Measurements from ENCODE around the gene C19orf12.
"Not testable (repeated sequence)": the region's sequence is repeated elsewhere in the genome, so short reads cannot be mapped to it uniquely, and the experiment has no call there.

Gene C19orf12

DNA sequence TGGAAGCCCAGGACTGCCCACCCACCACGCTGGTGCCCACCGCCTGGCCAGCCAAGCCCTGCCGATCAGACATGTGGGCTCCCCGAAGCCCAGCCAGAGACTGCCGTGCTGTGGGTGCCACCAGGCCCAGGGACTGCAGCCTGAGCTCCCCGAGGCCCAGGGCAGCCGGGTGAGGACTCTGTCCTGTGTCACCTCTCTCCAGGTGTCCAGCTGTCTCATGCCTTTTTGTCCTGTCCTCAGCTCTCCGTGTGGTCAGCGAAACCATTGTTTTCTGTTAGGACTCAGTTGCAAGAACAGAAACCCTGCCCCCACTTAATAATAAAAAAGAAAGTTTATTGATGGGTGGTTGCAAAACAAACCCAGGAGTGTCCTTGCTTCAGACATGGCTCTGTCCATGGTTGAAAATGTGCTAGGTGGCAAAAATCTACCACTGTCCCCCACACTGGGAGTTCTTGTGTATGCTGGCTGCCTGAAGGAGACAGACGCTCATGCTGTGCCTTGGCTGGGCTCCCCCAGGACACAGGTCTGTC is 39.9 kb downstream of the C19orf12 start:
- DNase-seq: no peak

DNA sequence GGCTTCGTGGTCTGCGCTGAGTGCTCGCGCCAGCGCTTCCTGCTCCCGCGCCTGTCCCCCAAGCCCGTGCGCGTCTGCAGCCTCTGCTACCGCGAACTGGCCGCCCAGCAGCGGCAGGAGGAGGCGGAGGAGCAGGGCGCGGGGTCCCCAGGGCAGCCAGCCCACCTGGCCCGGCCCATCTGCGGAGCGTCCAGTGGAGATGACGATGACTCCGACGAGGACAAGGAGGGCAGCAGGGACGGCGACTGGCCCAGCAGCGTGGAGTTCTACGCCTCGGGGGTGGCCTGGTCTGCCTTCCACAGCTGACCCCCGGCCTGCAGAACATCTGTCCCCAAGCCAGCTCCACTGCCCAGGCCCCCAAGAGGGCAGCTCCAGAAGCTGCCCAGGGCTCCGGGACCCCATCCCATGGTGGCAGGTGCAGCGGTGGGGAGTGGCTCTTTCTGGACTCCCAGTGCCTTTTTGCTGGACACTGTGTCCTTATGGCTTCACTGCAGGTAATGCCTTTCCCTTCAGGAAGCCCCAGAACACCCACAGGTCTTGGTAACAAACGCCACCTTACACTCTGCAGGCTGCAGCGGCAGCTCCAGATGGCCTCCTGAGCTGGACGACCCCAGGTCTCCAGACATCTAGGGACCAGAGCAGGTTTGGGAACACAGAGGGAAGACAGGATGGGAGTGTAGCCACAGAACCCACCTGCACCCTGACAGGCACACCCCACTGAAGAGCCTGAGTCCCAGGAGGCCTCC is 40.5 kb downstream of the C19orf12 start:
- DNase-seq: no peak

DNA sequence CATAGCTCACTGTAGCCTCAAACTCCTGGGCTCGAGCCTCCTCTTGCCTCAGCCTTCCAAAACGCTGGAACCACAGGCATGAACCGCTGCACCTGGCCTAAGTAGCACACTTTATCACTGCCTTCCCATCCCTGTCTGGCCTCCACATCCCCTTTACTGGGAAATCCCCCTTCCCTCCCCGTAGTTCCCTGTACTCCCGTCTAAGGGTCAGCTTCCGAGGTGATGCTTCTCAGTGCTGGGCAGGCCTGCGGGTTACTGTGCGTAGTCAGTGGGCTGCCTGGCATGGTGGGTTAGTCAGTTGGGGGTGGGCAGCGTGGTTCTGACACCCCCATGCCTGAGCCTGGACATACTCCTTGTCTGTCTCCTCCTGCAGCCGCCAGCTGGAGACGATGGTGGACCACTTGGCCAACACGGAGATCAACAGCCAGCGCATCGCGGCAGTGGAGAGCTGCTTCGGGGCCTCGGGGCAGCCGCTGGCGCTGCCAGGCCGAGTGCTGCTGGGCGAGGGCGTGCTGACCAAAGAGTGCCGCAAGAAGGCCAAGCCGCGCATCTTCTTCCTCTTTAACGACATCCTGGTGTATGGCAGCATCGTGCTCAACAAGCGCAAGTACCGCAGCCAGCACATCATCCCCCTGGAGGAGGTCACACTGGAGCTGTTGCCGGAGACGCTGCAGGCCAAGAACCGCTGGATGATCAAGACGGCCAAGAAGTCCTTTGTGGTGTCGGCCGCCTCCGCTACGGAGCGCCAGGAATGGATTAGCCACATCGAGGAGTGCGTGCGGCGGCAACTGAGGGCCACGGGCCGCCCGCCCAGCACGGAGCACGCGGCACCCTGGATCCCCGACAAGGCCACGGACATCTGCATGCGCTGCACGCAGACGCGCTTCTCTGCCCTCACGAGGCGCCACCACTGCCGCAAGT is 41.4 kb downstream of the C19orf12 start:
- DNase-seq: no peak

DNA sequence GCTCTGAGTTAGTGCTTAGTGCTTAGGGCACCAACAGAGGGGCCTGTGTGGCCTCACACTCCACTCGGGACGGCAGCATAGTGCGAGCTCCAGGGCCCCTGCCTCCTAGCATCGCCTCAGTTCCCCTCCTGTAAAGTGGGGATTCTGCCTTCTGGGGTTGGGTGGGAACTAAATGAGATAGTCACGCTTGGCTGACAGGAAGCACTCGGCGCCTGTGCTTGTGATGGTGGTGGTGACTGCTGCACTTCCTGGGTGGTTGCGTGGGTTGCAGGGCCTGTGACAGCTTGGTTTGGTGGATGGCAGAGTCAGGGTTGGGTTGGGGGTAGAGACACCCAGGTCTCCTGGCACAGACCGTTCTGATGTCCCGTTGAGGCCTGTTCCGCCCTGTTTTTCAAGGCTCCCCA is 42.1 kb downstream of the C19orf12 start:
- peak; percentile 46 to 77 (median 66) for DNase-seq

DNA sequence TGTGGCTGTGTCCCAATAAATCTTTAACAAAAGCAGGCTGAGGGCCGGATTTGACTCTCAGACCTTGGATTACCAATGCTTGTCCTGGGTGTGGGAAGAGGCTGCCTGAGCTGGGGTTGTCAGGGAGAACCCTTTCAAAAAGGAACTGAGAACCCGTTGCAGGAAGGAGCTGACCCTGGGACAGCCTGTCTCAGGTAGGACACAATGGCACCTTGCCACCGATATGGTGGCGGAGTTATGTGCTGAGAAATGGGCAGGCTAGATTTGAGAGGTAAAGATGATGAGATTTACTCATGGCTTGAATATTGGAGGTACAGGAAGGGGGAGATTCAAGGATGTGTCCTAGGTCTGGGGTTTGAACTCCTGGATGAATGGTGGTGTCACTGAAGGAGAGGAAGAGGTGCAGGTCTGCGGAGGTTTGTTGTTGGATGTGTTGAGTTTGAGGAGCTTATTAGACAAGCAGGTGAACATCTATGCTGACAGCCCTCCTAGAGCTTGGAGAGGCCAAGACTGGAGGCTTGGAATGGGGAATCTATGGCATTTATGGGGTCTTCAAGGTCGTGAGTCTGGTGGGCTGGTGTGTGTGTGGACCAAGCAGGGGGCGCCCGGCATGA is 42.6 kb downstream of the C19orf12 start:
- no peak for DNase-seq

DNA sequence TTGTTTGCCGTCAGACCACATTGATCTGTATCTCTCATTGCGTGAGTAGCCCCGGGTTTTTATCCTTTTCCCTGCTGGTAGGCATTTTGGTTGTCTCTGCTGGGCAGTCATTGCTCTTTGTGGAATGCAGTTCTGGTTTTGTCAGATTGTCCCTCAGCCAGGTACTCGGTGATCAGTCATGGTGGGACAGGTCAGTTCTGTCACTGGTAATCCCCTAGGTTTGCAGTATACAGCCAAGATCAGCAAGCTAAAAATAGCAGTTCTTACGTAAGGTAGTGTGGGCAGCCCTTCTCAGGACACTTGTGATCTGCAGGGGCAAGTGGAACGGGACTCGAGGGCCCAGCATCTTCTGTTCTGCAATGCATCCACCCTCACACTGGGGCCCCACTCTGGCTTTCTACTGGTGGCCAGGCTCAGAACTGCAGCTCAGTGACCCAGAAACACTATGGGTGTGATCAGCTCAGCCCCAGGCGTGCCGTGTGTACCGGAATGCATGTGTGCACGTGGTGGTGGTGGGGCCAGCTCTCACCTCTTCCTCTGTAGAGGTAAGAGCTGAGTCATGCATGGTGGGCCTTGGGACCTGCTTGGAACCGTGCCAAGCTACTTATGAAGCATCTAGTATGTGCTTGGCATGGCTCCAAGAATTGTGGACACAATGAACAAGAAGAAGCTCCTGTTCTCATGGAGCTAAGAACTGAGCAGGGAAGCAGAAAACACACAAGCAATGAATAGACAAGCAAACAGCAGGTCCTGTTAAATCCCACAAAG is 43.5 kb downstream of the C19orf12 start:
- DNase-seq: peak; percentile 60 to 81 (median 74)

DNA sequence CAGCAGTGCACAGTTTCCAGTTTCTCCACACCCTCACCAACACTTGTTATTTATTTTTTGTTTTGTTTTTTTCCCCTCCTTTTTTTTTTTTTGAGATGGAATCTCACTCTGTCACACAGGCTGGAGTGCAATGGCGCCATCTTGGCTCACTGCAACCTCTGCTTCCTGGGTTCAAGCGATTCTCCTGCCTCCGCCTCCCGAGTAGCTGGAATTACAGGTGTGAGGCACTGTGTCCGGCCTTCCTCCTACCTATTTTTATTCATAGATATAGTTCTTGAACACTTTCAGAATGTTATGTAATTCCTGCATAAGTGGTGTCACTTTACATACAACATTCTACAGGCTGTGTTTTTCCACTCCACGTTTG is 44.1 kb downstream of the C19orf12 start:
- DNase-seq: not testable (repeated sequence)

DNA sequence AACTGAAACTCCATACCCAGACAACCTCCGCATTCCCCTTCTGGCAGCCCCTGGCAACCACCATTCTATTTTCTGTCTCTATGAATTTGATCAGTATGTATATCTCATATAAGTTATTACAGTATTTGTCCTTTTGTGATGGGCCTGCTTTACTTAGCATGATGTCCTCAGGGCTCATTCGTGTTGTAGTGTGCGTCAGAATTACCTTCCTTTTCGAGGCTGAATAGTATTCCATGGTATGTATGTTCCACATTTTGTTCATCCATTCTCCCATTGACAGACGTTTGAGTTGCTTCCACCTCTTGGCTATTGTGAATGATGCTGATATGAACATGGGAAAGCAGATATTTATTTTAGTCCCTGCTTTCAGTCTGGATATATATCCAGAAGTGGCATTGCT is 44.8 kb downstream of the C19orf12 start:
- DNase-seq: no peak

DNA sequence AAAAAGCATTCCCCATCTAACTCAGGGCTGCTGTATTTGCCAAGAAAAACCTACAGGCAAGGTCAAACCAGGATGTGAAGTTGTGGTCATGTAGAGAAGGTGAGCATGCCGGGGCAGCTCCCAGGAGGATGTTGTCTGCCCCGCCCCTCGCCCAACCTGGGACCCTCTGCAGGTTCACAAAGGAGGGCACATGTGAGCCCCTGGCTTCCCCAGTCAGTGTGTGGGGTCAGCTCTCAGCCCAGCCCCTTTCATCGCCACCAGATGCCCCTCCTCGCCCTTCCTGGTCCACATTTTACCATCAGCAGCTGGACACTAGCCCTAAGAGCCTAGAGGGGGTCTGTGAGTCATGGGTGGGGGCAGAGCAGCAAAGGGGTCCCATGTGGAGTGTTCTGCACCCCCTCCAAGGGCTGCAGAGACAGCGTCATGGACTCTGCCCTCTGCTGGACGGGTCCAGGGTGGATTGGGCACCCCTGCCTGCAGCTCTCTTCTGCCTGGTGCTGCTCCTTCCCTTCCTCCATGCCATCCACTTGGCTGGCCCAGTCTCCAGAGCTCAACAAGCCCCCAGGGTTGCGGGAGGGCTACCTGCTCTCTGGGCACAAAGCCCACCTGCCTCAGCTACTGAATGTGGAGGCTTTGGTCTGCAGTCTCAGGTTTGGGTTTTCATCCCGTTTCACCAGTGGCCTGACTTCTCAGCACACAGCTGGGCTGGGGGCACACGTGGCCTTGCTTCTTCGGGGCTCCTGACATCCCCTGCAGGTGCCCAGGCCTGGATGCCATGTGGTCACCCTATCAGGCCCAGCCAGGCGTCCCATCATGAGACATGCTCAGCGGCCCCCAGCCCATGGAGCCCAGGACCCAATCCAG is 46.1 kb downstream of the C19orf12 start:
- no peak for DNase-seq

DNA sequence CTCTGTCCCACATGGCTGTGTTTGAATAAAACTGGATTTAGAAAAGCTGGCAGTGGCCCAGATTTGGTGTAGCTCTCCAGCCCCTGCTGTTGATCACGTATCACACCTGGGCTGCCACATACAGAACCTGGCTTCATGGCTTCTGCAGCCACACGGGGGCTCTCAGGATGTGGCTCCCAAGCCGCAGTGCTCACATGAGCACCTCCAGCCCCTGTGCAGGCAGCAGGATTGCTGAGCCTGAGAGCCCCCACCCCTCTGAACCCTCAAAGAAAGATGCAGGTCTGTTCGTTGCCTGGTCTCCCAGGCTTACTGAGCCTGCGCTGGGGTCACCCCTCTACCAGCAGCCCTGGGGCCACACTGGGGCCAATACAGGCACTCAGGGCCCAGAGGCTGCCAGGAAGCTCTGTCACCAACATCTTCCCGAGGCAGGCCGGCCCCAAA is 47.1 kb downstream of the C19orf12 start:
- DNase-seq: no peak

DNA sequence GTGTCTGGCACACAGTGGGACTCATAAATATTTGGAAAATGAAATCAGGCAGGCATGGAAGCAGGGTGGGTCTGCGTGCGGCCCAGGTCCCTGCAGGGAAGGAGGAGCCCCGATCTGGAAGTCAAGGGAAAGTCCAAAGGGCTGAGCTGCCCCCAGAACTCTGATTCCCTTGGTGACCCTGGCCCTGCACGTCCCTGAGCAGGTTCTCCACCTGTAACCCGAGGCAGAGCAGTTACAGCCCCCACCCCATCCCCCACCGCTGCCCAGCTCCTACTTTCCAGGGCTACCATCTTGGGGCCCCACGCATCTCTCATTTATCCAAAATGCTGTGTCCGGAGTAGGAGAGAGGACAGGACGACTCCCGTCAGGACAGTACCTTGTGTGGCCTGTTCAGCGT is 47.7 kb downstream of the C19orf12 start:
- no peak for DNase-seq

DNA sequence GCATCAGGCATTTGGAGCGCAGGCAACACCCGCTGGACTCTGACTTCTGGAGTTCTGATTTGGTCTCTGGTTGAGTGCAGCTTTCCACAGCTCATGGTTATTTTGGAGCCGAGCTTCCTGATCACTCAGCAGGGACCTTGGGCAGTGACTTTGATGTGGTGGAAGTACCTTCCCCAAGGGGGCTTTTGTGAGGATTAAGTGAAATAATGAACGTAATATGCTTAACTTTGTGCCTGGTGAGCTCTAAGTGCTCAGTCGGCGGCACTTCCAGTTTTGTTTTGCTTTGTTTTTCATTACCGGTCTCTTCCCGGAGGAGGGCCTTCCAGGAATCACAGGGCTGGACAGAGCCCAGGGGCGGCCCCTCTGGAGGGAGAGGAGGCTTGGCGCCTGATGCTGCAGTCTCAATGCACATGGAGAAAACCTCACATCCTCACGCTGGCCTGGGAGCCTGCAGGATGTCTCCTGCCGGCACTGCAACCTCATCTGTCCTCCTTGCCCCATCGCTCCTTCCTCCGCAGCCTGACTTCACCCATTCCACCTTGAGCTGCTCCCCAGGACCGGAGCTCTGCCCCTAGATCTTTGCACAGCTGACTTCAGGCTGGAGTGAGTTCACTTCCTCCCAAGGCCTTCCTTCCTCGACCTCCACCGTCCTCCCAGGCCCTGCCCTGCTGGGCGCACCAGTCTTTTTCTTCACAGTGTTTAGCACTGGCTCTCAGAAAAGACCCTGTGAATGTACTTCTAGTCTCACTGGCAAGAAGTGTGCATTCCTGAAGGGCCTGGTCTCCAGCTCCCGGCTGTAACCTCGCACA is 48.3 kb downstream of the C19orf12 start:
- DNase-seq: no peak

DNA sequence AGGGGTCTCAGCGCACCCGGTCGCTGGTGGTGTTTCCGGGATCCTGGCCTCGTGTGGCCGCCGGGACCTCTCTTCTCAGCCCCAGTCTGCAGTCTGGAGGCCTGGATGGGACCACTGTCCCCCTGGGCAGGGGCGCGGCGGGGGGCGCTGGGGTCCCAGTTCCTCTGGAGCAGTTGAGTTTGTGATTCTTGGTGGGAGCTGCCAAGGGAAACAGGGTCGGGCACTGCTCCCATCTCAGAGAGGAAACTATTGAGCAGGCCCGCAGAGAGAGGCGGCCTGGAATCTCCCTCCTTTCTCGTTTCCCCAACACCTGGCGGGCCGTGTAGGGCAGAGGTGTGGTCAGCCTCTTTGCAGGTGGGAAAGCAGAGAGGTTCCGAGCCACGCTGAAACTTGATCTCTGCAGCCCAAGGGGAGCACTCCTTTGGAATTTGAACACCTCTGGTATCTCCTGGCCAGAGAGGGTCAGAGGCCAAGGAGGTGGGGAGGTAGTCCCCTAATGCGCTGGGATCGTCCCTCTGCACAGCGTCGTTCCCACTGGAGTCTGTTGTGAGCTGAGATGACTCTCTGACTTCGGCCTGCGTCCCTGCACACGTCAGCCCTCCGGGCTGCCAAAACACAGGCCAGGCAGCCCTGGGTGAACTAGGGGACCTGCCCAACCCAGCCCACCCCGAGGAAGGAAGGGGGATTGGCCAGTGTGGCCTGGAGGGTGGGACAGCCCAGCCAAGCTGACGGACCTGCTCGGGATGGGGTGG is 49.1 kb downstream of the C19orf12 start:
- DNase-seq: no peak

DNA sequence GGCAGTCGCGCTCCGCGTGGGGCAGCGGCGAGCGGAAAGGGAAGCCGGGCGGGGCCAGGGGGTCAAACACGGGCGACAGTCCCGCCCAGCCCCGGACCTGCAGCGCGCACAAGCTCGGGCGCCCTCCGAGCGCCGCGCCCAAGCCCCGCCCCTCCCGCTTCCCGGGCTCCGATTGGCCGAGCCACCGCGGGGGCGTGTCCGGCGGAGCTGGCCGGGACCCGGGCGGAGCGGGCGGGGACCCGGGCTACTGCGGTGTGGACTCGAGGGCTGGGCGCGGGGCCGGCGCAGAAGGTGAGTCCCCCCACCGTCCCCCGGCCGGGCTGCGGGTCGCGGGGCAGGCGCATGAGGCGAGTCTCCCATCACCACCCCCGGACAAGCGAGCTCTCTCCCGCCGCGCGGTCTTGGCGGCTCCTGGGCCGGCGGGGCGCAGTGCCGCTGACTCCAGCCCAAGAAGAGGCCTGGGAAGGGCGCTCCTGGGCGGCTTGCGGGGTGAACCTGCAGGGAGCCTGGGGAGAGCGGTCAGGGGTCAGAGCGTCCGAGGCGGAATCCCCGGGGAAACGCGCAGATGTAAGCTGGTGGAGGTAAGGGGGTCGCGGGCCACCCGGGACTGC is 49.7 kb downstream of the C19orf12 start, which contains the start of gene PLEKHF1:
Gene PLEKHF1 (plus strand): TSS at position 247 of the 611 bp plus-strand sequence. CDS start 8,379 bp downstream, outside the sequence.
- peak; percentile 88 to 97 (median 92) for DNase-seq

DNA sequence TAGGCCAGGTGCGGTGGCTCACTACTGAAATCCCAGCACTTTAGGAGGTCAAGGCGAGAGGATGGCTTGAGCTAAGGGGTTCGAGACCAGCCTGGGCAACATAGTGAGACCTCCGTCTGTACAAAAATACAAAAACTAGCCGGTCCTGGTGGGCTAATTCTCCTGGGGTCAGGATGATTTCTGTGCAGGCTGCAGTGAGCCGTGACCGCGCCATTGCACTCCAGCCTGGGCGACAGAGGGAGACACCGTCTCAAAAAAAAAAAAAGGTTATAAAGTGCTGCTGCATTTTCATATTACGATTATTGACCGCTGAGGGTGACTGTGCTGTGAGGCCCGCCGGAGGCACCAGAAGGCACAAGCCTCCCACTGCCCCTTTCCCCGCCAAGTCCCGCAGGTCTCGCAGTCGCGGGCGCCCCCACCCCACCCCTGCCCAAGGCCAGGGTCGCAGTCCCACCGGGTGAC is 50.3 kb downstream of the C19orf12 start:
- DNase-seq: peak in 1 of 4 experiments; percentile 13

DNA sequence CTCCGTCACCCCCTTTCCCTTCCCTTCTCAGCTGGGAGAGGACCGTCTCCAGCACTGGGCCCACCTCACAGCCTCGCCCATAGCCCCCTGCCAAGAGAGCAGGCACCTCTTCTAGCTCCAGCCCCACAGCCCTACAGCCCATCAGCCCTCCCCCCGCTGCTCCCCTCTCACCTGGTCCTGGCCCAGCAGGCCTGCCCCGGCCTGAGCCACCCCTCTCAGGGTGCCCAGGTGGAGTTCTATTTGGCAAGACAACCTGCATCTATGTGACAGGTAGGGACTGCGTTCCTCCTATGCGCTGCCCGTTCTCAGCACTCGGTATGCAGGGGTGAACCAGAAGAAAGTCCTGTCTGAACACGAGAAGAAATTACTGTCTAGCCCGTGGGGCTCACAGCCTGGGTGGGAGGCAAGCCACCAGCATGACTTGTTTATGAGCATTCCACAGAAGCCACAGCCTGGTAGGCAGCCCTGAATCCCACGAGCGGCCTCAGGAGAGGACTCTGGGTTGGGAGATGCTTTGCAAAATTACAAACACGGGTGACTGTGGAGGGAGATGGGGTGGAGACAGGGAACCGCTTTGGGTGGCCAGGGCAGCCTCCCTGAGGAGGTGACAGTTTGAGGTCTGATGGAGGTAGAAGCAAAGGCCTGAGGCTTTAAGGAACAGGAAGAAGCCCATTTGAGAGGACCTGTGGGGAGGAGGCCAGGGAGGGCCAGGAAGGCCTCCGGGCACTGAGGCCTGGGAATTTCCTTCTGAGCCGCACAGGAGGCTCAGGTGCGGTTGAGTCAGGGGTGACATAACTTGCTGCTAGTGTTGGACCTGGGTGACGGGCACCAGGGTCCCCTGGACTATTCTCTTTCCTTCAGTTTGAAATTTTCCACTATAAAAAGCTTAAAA is 51.0 kb downstream of the C19orf12 start:
- no peak for DNase-seq

DNA sequence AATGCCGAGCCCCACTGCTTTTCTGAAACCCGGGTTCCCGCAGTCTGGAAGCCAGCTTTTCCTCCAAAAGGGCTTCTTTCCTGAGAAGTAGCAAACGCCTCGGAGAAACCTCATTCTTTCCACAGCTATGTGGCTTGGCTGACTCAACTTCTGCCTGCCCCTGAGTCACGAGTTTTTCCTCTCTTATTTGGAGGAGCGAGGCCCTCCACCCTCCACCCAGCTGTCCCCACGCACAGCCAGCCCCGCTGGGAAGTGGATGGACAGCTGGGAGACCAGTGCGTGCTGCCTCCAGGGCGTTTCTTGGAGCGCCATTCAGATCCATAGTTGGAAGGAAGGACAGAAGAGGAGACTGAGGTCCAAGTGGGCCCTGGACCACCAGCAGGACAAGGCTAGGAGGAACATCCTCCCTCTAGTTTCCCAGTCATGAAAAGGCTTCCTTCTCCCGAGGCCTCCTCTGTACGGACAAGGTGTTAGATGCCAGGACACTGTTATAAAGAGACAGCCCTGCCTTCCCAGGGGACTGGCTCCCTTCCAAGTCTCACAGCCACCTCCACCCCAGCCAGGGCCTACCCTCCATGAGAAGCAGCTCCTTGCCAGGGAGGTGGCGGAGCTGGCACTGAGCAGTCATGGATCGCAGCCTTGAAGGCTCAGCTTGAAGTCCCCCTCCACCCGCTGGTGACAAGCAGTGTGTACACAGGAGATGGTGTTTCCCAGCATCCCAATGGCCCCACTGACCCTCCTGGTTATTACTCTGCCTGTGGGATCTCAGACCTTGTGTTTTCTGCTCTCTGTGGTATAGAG is 52.3 kb downstream of the C19orf12 start:
- peak; percentile 22 to 73 (median 58) for DNase-seq

Measured in suppressor macrophage (primary cell).